Esophagus squamous epithelium (tissue), 4 donors: ENCODE data around the gene CTNNA2.

Experiments used
- CTCF ChIP-seq, 6 experiments: fragments of 450-650 bp in 4 of 6; fragments of 200-600 bp in 2 of 6; sonication (generic) in 2 of 6; IDR thresholded peaks; one replicate each; pipeline ENCODE4 v1.5.1; 2016 to 2019; ENCODE audit warnings: antibody characterized with exemption in 6 of 6, mild to moderate bottlenecking in 4 of 6, moderate library complexity in 4 of 6
- POLR2A ChIP-seq, 4 donors: fragments of 450-650 bp; IDR thresholded peaks; one replicate each; pipeline ENCODE4 v1.6.1; 2017; ENCODE audit warnings: antibody characterized with exemption in 4 of 4, mild to moderate bottlenecking in 4 of 4, moderate library complexity in 3 of 4

GRCh38 chr2:79621252-79621651, 108.4 kb downstream of the CTNNA2 start:
- TF ChIP-seq CTCF (IDR thresholded peaks at IDR 0.05) (no peak), POLR2A (IDR thresholded peaks at IDR 0.05) (no peak)
